Hematopoietic multipotent progenitor cell treated with erythropoietin and hydrocortisone succinate and interleukin-3 and kit ligand, for 6 days (in vitro differentiated cells): ENCODE data around the gene NTMT1.

Experiments used
- DNase-seq: peaks from one replicate; pipeline ENCODE4 v3.0.0-alpha.2; 2015

NTMT1 gene

GRCh38 chr9:129637673-129638439, 11.9 kb downstream of the NTMT1 start:
- no peak for DNase-seq

GRCh38 chr9:129639034-129639630, 13.2 kb downstream of the NTMT1 start:
- no peak for DNase-seq

GRCh38 chr9:129639756-129640085, 13.8 kb downstream of the NTMT1 start:
- DNase-seq: no peak

DNA sequence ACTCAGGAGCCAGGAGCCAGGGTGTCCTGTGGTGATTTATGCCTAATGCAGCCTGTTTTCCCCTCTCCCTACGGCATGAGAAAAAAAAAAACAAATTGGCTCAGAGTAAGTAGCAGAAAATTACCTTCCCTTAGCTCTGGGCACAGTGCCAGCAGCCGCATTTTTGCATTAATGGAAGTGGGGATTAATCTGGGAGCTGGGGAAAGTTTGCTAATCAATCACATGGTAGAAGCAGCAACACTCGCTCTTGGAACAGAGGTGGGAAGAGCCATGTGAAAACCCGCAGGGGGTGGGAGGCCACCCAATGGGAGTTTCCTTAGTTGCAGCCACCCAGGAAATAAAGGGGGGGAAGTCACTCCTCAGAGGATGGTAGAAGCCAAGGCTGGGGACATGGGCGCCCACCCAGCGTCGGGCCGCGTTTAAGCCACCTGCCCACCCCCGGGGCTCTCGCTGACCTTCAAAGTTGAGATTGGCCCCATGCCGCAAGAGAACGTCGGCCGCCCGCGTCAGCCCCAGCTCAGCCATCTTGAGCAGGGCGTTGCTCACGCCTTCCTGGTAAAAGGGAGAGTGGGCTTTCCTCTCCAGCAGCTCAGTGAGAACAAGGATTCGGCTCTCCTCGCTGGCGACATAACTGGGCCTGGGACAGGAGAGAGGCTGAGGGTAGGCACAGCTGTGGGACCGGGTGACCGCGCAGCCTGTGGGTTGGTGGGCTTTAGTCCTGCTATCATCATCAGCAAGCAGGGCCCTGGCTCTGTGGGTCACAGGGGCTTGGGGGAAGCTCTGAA, 14.3 kb downstream of the NTMT1 start:
- no peak for DNase-seq

- peak; percentile 62 for DNase-seq
These were observed 15.1 kb downstream of the NTMT1 start for GRCh38 chr9:129640871-129641749.

DNA sequence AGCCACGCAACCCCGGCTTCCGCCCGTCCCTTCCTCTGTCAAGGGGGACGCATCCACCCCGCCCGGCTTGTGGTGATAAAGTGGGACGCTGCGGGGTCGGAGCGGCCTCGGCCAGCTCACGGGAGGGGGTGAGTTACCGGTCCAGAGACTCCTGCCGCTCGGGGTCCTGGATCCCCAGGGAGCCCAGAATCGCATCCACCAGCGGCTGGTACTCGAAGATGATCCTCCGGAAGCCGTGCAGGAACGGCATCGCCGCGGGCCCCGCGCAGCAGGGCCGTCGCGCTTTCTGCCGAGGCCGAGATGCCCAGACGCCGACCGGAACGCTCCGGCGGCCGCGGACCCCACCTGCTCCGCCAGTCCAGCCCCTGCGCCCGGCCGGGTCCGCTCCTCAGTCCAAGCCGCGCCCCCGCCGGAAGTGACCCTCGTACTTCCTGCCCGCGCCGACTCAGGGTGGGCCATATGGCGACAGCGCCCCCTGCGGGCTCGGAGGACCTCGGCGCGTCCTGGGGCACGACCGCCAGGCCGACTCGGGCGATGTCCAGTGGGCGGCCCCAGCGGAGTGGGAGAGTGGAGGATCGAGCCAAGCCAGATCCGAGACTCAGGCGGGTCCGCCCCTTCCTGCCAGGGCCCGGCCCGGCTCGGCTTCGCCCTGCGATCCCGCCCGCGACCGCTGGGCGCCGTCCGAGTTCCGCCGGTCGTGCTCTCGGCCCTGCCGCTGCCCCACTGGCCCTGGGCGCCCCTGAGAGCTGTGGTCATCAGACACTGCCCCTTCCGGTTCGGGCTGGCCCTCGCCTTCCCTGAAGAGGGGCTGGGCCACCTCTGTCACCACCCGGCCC, 16.0 kb downstream of the NTMT1 start, which contains the start of gene ASB6:
ASB6 (minus strand) TSS at position 402 of the 836 bp plus-strand sequence; CDS start at position 250, 152 bp downstream.
- peak; percentile 97 for DNase-seq

- no peak for DNase-seq
These were observed 17.7 kb downstream of the NTMT1 start for GRCh38 chr9:129643706-129644105.

- no peak for DNase-seq
These were observed 18.4 kb downstream of the NTMT1 start for GRCh38 chr9:129644365-129644764.

DNA sequence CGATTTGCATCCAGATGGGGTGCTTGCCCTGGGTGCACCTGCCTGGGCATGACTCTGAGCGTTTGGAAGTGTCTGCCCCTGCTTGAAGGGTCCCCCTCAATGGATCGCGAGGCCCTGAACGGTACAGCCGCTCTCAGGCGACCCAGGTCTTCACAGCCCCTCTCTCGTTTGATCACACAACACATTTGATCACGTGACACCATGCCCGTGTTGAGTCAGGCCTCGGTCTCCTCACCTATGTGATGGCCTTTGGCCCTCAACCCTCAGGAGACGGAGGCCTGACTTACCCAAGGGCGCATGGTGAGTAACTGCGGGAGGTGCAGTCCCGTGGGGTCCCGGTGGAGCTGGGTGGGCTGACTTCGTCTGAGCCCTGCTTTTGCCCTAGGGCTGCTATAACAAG, 18.9 kb downstream of the NTMT1 start:
- DNase-seq: no peak

DNA sequence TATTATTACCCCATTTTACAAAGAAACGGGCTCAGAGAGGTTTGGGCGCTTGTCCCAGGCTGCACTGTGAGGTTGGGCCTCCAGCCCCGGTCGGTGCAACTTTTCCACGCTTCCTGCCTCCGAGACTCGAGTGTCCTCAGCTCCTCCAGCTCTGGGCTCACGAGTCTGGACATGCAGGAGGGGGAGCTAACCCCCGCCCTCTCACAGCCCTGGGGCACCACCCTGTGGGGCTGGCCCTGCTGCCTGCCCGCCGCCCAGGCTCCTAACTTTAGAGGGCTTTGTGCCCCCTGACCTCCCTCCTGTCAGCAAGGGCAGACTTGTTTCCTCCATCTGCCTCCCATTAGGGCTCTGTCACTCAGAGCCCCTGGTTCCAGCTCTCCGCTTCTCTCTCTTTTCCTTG, 20.3 kb downstream of the NTMT1 start:
- DNase-seq: no peak

- no peak for DNase-seq
These were observed 20.7 kb downstream of the NTMT1 start for GRCh38 chr9:129646654-129647053.

GRCh38 chr9:129647635-129648034, 21.7 kb downstream of the NTMT1 start:
- no peak for DNase-seq

- DNase-seq: no peak
These were observed 22.3 kb downstream of the NTMT1 start for GRCh38 chr9:129648092-129648763.

DNA sequence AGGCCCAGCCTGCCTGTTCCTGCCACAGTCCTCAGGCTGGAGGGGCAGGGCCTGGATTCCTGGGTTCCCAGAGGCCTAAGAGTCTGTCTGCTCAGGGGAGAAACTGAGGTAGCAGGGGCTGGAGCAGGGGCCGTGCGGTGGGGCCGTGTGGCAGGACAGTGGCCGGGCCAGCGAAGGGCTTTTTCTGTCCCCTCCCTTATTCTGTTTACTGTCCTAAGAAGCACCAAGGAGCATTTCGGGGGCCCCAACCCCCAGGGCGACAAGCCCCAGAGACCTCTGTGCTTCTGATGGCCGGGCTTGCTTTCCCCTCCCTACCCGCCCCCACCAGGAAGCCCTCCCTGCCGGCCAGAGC, 22.8 kb downstream of the NTMT1 start:
- DNase-seq: no peak

GRCh38 chr9:129649726-129650679, 24.0 kb downstream of the NTMT1 start:
- no peak for DNase-seq

GRCh38 chr9:129650680-129651235, 24.8 kb downstream of the NTMT1 start:
- no peak for DNase-seq

GRCh38 chr9:129653823-129654553, 28.0 kb downstream of the NTMT1 start:
- DNase-seq: no peak

DNA sequence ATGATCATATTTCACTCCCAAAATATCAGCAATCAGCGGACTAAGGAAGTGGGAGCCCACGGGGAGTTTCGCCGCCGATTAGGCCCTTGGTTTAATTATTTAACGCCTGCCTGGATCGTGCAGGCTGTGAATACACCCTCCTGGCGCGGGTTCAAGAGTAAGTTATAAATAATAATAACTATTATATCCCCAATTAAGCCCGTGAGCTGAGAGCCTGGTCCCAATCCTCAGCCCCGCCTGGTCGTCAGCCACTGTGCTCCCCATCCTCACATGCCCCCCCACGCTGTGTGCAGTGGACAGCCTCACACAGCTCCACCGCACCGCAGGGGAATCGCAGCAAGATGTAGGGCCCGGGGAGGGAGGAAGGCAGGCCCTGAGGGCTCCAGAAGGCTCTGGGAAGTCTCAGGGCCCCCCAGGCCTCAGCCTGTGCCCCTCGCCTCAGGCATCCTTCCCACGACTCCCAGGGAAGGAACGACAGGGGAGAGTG, 28.6 kb downstream of the NTMT1 start:
- no peak for DNase-seq

DNA sequence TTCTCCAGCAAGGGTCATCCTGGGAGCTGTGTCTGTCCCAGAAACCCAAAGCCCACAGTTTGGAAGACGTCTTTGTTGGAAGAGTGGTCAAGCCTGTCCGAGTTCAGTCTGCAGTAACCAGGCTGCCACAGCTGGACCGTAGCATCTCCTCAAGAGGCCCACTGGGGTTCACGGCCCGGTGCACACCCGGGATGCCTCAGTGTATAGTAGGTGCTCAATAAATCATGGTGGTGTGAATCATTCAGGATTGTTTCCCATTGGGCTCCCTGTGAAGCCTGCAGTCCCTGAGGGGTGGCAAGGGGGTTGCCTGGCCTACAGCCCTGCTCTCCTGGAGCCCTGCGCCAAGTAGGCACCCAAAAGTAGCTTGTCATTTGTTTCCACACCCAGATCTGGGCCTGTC, 29.2 kb downstream of the NTMT1 start:
- DNase-seq: no peak
